ENCODE results near the gene CCDC188. TPM values are rescaled to one million over a fixed set of nuclear protein-coding genes. Genes with fewer than 3 reads are reported as not detected.

CCDC188 gene
- total and polyA plus RNA-seq, 9 of the 15 experiments (the other 6 are each of a cell fraction or from before 2014, with no cell fraction given): not detected

GRCh38 chr22:20142711-20143621, 7.9 kb downstream of the CCDC188 start (continued):
- peak; percentile 41; the same call in 1 of the 2 replicates for TF ChIP-seq STAG1 (CRISPR knock-in tag; IDR thresholded peaks at IDR 0.05; ENCODE audit: borderline replicate concordance)
- no peak for TF ChIP-seq ARID1B (IDR thresholded peaks at IDR 0.05)
- no peak for TF ChIP-seq BRF1 (IDR thresholded peaks at IDR 0.05; ENCODE audit: borderline replicate concordance, extremely low read depth, insufficient read length)
- no peak for TF ChIP-seq CHD2 (IDR thresholded peaks at IDR 0.05; ENCODE audit: low read depth, low read length)
- no peak for TF ChIP-seq FOXM1 (IDR thresholded peaks at IDR 0.05; ENCODE audit: low read depth)
- no peak for TF ChIP-seq FOXM1 (CRISPR knock-in tag; IDR thresholded peaks at IDR 0.05; ENCODE audit: low read depth)
- TF ChIP-seq ZC3H4 (CRISPR knock-in tag; IDR thresholded peaks at IDR 0.05; ENCODE audit: borderline replicate concordance): peak; percentile 86
- TF ChIP-seq KAT2B (IDR thresholded peaks at IDR 0.05; ENCODE audit: low read depth, low read length): no peak
- no peak for TF ChIP-seq SETDB1 (IDR thresholded peaks at IDR 0.05; ENCODE audit: low read length)
- TF ChIP-seq E4F1 (CRISPR knock-in tag; IDR thresholded peaks at IDR 0.05; ENCODE audit: borderline replicate concordance): no peak
- TF ChIP-seq, protein P1, sequence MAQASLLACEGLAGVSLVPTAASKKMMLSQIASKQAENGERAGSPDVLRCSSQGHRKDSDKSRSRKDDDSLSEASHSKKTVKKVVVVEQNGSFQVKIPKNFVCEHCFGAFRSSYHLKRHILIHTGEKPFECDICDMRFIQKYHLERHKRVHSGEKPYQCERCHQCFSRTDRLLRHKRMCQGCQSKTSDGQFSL (CRISPR knock-in tag; IDR thresholded peaks at IDR 0.05): no peak
- TF ChIP-seq, protein P1 (tag; IDR thresholded peaks at IDR 0.05): no peak
- TF ChIP-seq MYBL2 (IDR thresholded peaks at IDR 0.05; ENCODE audit: low read depth): no peak
- no peak for TF ChIP-seq MYBL2 (CRISPR knock-in tag; IDR thresholded peaks at IDR 0.05; ENCODE audit: borderline replicate concordance)
- no peak for TF ChIP-seq ZNF589 (CRISPR knock-in tag; IDR thresholded peaks at IDR 0.05; ENCODE audit: low read depth)
- 0 out of 2 replicates have a peak, but pooled peaks have one; percentile 26 for TF ChIP-seq MED1 (CRISPR knock-in tag; IDR thresholded peaks at IDR 0.05; ENCODE audit: borderline replicate concordance)
- no peak for TF ChIP-seq ZNF785 (CRISPR knock-in tag; IDR thresholded peaks at IDR 0.05)
- TF ChIP-seq ZNF696 (CRISPR knock-in tag; conservative IDR thresholded peaks at IDR 0.05): no peak
- TF ChIP-seq U2AF2 (optimal IDR thresholded peaks at IDR 0.05; ENCODE audit: low read depth, low read length): no peak
- no peak for TF ChIP-seq U2AF1 (optimal IDR thresholded peaks at IDR 0.05; ENCODE audit: low read depth, low read length)
- no peak for TF ChIP-seq ETV6 (IDR thresholded peaks at IDR 0.05; ENCODE audit: borderline replicate concordance in 1 of 2, low read depth in 2 of 2, low read length in 1 of 2)
- TF ChIP-seq ETV6 (CRISPR knock-in tag; IDR thresholded peaks at IDR 0.05; ENCODE audit: borderline replicate concordance): no peak
- no peak for TF ChIP-seq SNRNP70 (optimal IDR thresholded peaks at IDR 0.05; ENCODE audit: low read depth, low read length)
- TF ChIP-seq ZNF282 (CRISPR knock-in tag; IDR thresholded peaks at IDR 0.05): no peak
